HCT116 (cell line): ENCODE results near the gene BEX2. TPM values are rescaled to one million over a fixed set of nuclear protein-coding genes. Genes with fewer than 3 reads are reported as not detected.

Experiments
- ATAC-seq: fragments of 200-7000 bp; cut with Tn5 transposase; 2 replicates; pipeline ENCODE4 v1.9.1; 2020; ENCODE audit warnings: mild to moderate bottlenecking, moderate library complexity
- BruUV-seq: library from RNA; stranded (reverse); fragments of 400-500 nt; replicated peaks from 2 replicates; lab custom pipeline; 2021; lab: Mats Ljungman, UMichigan
- CTCF ChIA-PET: fragments of 300-600 bp; sonication (Branson Sonifier 250); formaldehyde crosslinking; loops from one replicate; lab custom pipeline; 2021; ENCODE audit warnings: antibody characterized with exemption; lab: Charles Lee
- POLR2A ChIA-PET: fragments of 300-600, 350-600 bp; sonication (Branson Sonifier 250); formaldehyde crosslinking; loops from one replicate; lab custom pipeline; 2021; ENCODE audit warnings: antibody characterized with exemption; lab: Charles Lee
- RAD21 ChIA-PET, 2 experiments: fragments of 300-600 bp; sonication (Branson Sonifier 250); formaldehyde crosslinking; loops; one replicate each; lab custom pipeline; 2023; ENCODE audit warnings: low total read pairs in 2 of 2; ENCODE audit not compliant: uncharacterized antibody in 2 of 2, unreplicated experiment in 2 of 2, low non-redundant PET in 1 of 2; lab: Charles Lee
- DNase-seq: peaks from one replicate; pipeline ENCODE4 v3.0.0-alpha.2; 2010; ENCODE audit warnings: low read depth, low spot score
- H2AFZ ChIP-seq: fragments of 200-600 bp; shearing (Covaris generic), sonication (generic); 2 replicates; pipeline ENCODE4 v1.6.1; 2017; ENCODE audit warnings: low read depth, mixed run types, mixed read lengths, antibody characterized with exemption, low read length; ENCODE audit not compliant: poor library complexity, severe bottlenecking
- H3K27ac ChIP-seq: 2 replicates; pipeline ENCODE4 v1.5.1; 2012; ENCODE audit warnings: low read depth, low read length
- H3K27me3 ChIP-seq: fragments of 200-600 bp; sonication (generic); 2 replicates; pipeline ENCODE4 v1.6.1; 2016; ENCODE audit warnings: mixed run types, low read length, mixed read lengths; ENCODE audit not compliant: insufficient read depth
- H3K36me3 ChIP-seq, 2 experiments: fragments of 200-500 bp in 1 of 2; fragments of 200-600 bp in 1 of 2; sonication (Bioruptor generic) in 1 of 2; sonication (generic) in 1 of 2; 2 replicates each; pipeline versions ENCODE4 v1.5.1 to v1.6.1; 2014 to 2016; ENCODE audit warnings: low read length in 2 of 2, inconsistent platforms in 1 of 2, mixed read lengths in 1 of 2, mixed run types in 1 of 2; ENCODE audit not compliant: insufficient read depth in 2 of 2, control insufficient read depth in 1 of 2
- H3K4me1 ChIP-seq, 2 experiments: fragments of 200-600 bp in 1 of 2; sonication (generic) in 1 of 2; 2 replicates each; pipeline versions ENCODE4 v1.5.1 to v1.6.1; 2012 to 2017; ENCODE audit warnings: low read length in 2 of 2, inconsistent platforms in 1 of 2, mild to moderate bottlenecking in 1 of 2, mixed read lengths in 1 of 2, mixed run types in 1 of 2, moderate library complexity in 1 of 2; ENCODE audit not compliant: insufficient read depth in 2 of 2, control insufficient read depth in 1 of 2
- H3K4me2 ChIP-seq: fragments of 200-600 bp; sonication (generic); 2 replicates; pipeline ENCODE4 v1.6.1; 2017; ENCODE audit warnings: mixed run types, low read length, mixed read lengths
- H3K4me3 ChIP-seq, 2 experiments: fragments of 200-600 bp in 1 of 2; sonication (generic) in 1 of 2; replicated peaks in 1 of 2; 2 replicates each; pipeline ENCODE4 v1.5.1; 2011 to 2016; ENCODE audit warnings: low read length in 2 of 2, control low read depth in 1 of 2, low read depth in 1 of 2, mild to moderate bottlenecking in 1 of 2, mixed read lengths in 1 of 2, mixed run types in 1 of 2
- H3K79me2 ChIP-seq: fragments of 200-600 bp; sonication (generic); 2 replicates; pipeline ENCODE4 v1.6.1; 2017; ENCODE audit warnings: mild to moderate bottlenecking, mixed run types, low read length, moderate library complexity, mixed read lengths; ENCODE audit not compliant: insufficient read depth
- H3K9ac ChIP-seq: fragments of 200-600 bp; sonication (generic); 2 replicates; pipeline ENCODE4 v1.6.1; 2016; ENCODE audit warnings: low read length, mixed read lengths
- H3K9me2 ChIP-seq: fragments of 200-600 bp; sonication (generic), shearing (Covaris generic); 2 replicates; pipeline ENCODE4 v1.6.1; 2017; ENCODE audit warnings: mixed run types, mild to moderate bottlenecking, moderate library complexity; ENCODE audit not compliant: insufficient read depth
- H3K9me3 ChIP-seq, 2 experiments: fragments of 200-500 bp in 1 of 2; fragments of 200-600 bp in 1 of 2; sonication (Bioruptor generic) in 1 of 2; sonication (generic) in 1 of 2; 2 replicates each; pipeline ENCODE4 v1.6.1; 2014 to 2017; ENCODE audit warnings: low read length in 2 of 2, mixed read lengths in 2 of 2, inconsistent platforms in 1 of 2, low read depth in 1 of 2, mild to moderate bottlenecking in 1 of 2, mixed run types in 1 of 2, moderate library complexity in 1 of 2; ENCODE audit not compliant: control insufficient read depth in 1 of 2, insufficient read depth in 1 of 2
- H4K20me1 ChIP-seq: fragments of 200-600 bp; sonication (generic), shearing (Covaris generic); 2 replicates; pipeline ENCODE4 v1.6.1; 2017; ENCODE audit warnings: mixed run types, mild to moderate bottlenecking, moderate library complexity; ENCODE audit not compliant: insufficient read depth
- CBX3 ChIP-seq: IDR thresholded peaks from 2 replicates; pipeline ENCODE4 v1.6.1; 2012; ENCODE audit warnings: low read depth
- EZH2 ChIP-seq: fragments of 200-600 bp; sonication (generic); IDR thresholded peaks from 2 replicates; pipeline ENCODE4 v1.6.1; 2017; ENCODE audit warnings: antibody characterized with exemption, mixed run types
- FOSL1 ChIP-seq: IDR thresholded peaks from 2 replicates; pipeline ENCODE4 v1.6.1; 2012; ENCODE audit warnings: low read depth
- JUND ChIP-seq: IDR thresholded peaks from 2 replicates; pipeline ENCODE4 v1.6.1; 2012
- MAX ChIP-seq: IDR thresholded peaks from 2 replicates; pipeline ENCODE4 v1.6.1; 2012
- POLR2A ChIP-seq: IDR thresholded peaks from 2 replicates; pipeline ENCODE4 v1.7.0; 2011; ENCODE audit warnings: borderline replicate concordance; ENCODE audit not compliant: insufficient read depth, insufficient read length; ENCODE audit errors: extremely low read depth
- POLR2AphosphoS5 ChIP-seq: IDR thresholded peaks from 2 replicates; pipeline ENCODE4 v1.6.1; 2011; ENCODE audit warnings: mild to moderate bottlenecking, low read depth, low read length, moderate library complexity
- RAD21 ChIP-seq: IDR thresholded peaks from 2 replicates; pipeline ENCODE4 v1.6.1; 2012; ENCODE audit warnings: low read depth, mild to moderate bottlenecking
- TCF7L2 ChIP-seq: IDR thresholded peaks from 2 replicates; pipeline ENCODE4 v1.7.0; 2011; ENCODE audit warnings: borderline replicate concordance, inconsistent platforms; ENCODE audit not compliant: insufficient read depth, insufficient read length; ENCODE audit errors: extremely low read depth
- YY1 ChIP-seq: IDR thresholded peaks from 2 replicates; pipeline ENCODE4 v1.6.1; 2011; ENCODE audit warnings: low read length, low read depth, moderate library complexity, mild to moderate bottlenecking; ENCODE audit not compliant: insufficient replicate concordance; ENCODE audit errors: extremely low read depth
- ZFX ChIP-seq: fragments of 450-650 bp; IDR thresholded peaks from 2 replicates; pipeline ENCODE4 v1.6.1; 2017
- intact Hi-C: fragments of 100-400 bp; cut with micrococcal nuclease; formaldehyde crosslinking; loops from 2 replicates; pipeline ENCODE4 v1.10.0; 2022
- total RNA-seq: library from RNA; stranded (reverse); gene quantifications from one replicate; pipeline ENCODE4 v1.2.1, GENCODE V29; 2021; ENCODE audit not compliant: unreplicated experiment
- TF ChIP-seq, protein P1 (sequence below), 3 experiments: fragments of 200-600 bp in 1 of 3; sonication (generic) in 1 of 3; IDR thresholded peaks in 2 of 3; conservative IDR thresholded peaks in 1 of 3; 2 replicates each; pipeline ENCODE4 v1.5.1; 2012 to 2017; ENCODE audit warnings: low read depth in 2 of 3, low read length in 2 of 3, antibody characterized with exemption in 1 of 3, borderline replicate concordance in 1 of 3, control low read depth in 1 of 3, mild to moderate bottlenecking in 1 of 3, mixed read lengths in 1 of 3, mixed run types in 1 of 3, moderate library complexity in 1 of 3; ENCODE audit not compliant: insufficient read depth in 1 of 3

Gene BEX2
- total RNA-seq, 1 experiment from 2014 or later: 35.7 TPM

GRCh38 chrX:103344606-103345005, 33.8 kb upstream of the BEX2 start:
- Histone ChIP-seq H3K4me1 (no peaks in the 10 kb centered on the region), H3K79me2 (no peaks in the 10 kb centered on the region)
- intact Hi-C loops: no loop called here
- no peak for ATAC-seq
- TF ChIP-seq EZH2 (no peak), CBX3 (no peak), ZFX (no peak), POLR2AphosphoS5 (no peak), JUND (no peak)
- TF ChIP-seq, all 23 proteins: peak for 0
- CTCF ChIA-PET: no interaction called here
- Histone ChIP-seq H3K4me3 (no peak overlapping the region), H2AFZ (no peak overlapping the region), H3K36me3 (no peaks in the 10 kb centered on the region), H3K27me3 (no peaks in the 10 kb centered on the region), H3K9ac (no peak overlapping the region), H3K9me2 (no peaks in the 10 kb centered on the region), H3K4me2 (no peak overlapping the region), H3K27ac (no peak overlapping the region), H3K9me3 (no peaks in the 10 kb centered on the region), H4K20me1 (no peaks in the 10 kb centered on the region)
- RAD21 ChIA-PET: no interaction called here
- POLR2A ChIA-PET: no interaction called here
- no TSS peak for BruUV-seq
- no peak for DNase-seq

DNA sequence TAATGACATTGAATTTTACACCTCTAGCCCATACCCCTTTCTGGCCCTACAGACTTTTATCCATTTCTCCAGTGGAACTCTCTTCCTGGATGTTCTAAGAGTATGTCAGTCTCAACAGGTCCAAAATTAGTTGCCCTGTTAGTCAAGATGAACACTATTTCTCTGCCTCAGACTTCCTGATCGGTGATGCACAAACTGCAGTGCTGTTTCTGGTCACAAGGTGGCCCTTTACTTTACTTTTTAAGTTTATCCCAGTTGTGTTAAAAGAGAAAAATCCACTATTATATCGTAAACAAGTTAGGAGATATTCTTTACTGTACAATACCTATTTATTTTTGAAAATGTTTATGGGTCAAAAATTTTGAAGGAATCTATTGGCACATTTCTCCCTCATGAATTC, 32.3 kb upstream of the BEX2 start:
- peak; percentile 16 for DNase-seq
- RAD21 ChIA-PET: no interaction called here
- Histone ChIP-seq H3K27me3 (no peaks in the 10 kb centered on the region), H3K4me3 (no peak overlapping the region), H3K4me1 (no peaks in the 10 kb centered on the region), H3K9ac (no peak overlapping the region)
- peak; percentile 77 for ATAC-seq
- intact Hi-C loops: loop anchor here (2.0 kb wide), 1 partner anchor 122 kb away; no protein-coding TSS in a partner anchor
- no TSS peak for BruUV-seq
- TF ChIP-seq CBX3 (no peak), POLR2AphosphoS5 (no peak), TCF7L2 (no peak), YY1 (no peak), MAX (no peak), RAD21 (peak; percentile 61), FOSL1 (no peak), POLR2A (no peak), ZFX (no peak)
- TF ChIP-seq, protein P1, sequence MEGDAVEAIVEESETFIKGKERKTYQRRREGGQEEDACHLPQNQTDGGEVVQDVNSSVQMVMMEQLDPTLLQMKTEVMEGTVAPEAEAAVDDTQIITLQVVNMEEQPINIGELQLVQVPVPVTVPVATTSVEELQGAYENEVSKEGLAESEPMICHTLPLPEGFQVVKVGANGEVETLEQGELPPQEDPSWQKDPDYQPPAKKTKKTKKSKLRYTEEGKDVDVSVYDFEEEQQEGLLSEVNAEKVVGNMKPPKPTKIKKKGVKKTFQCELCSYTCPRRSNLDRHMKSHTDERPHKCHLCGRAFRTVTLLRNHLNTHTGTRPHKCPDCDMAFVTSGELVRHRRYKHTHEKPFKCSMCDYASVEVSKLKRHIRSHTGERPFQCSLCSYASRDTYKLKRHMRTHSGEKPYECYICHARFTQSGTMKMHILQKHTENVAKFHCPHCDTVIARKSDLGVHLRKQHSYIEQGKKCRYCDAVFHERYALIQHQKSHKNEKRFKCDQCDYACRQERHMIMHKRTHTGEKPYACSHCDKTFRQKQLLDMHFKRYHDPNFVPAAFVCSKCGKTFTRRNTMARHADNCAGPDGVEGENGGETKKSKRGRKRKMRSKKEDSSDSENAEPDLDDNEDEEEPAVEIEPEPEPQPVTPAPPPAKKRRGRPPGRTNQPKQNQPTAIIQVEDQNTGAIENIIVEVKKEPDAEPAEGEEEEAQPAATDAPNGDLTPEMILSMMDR (IDR thresholded peaks at IDR 0.05 in 2 of 3, conservative IDR thresholded peaks at IDR 0.05 in 1 of 3; ENCODE audit: borderline replicate concordance in 1 of 3, insufficient read depth in 1 of 3, low read depth in 2 of 3, low read length in 2 of 3): peak; percentile 59 to 61 (median 59)
- TF ChIP-seq, all 23 proteins: peak for 2
- Histone ChIP-seq H3K9me2 (no peaks in the 10 kb centered on the region), H3K9me3 (no peaks in the 10 kb centered on the region), H3K4me2 (peak overlapping the region; percentile 31), H3K36me3 (no peaks in the 10 kb centered on the region), H3K27ac (no peak overlapping the region), H3K79me2 (no peaks in the 10 kb centered on the region), H2AFZ (peak overlapping the region; percentile 93), H4K20me1 (no peaks in the 10 kb centered on the region)
- POLR2A ChIA-PET: no interaction called here
- CTCF ChIA-PET: interaction anchor here (1.0 to 1.5 kb wide), 3 partner anchors 32 to 147 kb away, joined by 3 to 13 read pairs (median 3); no protein-coding TSS in a partner anchor
